Kidney epithelial cell (primary cell): ENCODE measurements around the gene PBX4. TPM values are rescaled to one million over a fixed set of nuclear protein-coding genes. Genes with fewer than 3 reads are reported as not detected.
"Not testable (repeated sequence)": the region's sequence is repeated elsewhere in the genome, so short reads cannot be mapped to it uniquely, and the experiment has no call there.

ENCODE experiments used
- DNase-seq: peaks from one replicate; pipeline ENCODE4 v3.0.0-alpha.2; 2010; ENCODE audit warnings: low read depth
- H3K27me3 ChIP-seq: 2 replicates; pipeline ENCODE4 v1.6.0; 2011; ENCODE audit warnings: low read length; ENCODE audit not compliant: control insufficient read depth, insufficient read depth
- H3K36me3 ChIP-seq: 2 replicates; pipeline ENCODE4 v1.5.1; 2011; ENCODE audit warnings: low read length; ENCODE audit not compliant: control insufficient read depth, insufficient read depth
- H3K4me3 ChIP-seq: 2 replicates; pipeline ENCODE4 v1.5.1; 2011; ENCODE audit warnings: low read depth, mild to moderate bottlenecking, control low read depth, low read length
- total RNA-seq: library from RNA; depleted of rRNA; stranded (reverse); fragments of >200 nt; gene quantifications from 2 replicates; pipeline ENCODE4 v1.2.3, GENCODE V29; 2015
- TF ChIP-seq, protein P1 (sequence below): IDR thresholded peaks from 2 replicates; pipeline ENCODE4 v1.5.1; 2011; ENCODE audit warnings: mild to moderate bottlenecking, moderate library complexity, low read length, control low read depth, inconsistent platforms; ENCODE audit not compliant: insufficient read depth, poor library complexity, severe bottlenecking

The PBX4 gene
- total RNA-seq, 1 donor from 2014 or later, result 1.7 TPM

DNA sequence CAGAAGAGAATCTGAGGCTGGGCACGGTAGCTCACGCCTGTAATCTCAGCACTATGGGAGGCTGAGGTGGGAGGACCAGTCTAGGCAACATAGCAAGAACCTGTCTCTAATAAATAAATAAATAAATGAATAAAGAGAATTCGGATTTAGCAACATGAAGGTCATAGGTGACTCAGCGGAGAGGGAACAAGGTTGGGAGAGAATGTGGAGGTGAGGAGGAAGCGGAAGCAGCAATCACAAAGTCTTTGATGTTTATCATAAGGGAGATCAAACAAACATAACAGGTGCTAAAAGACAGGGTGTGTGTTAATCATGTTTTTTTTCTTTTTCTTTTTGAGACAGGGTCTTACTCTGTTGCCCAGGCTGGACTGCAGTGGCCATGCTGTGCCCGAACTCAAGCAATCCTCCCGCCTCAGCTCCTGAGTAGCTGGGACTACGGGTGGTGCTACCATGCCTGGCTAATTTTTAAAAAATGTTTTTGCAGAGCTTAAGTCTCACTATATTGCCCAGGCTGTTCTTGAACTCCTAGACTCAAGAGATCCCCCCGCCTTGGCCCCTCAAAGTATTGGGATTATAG lies 16.3 kb downstream of the PBX4 start:
- TF ChIP-seq, protein P1, sequence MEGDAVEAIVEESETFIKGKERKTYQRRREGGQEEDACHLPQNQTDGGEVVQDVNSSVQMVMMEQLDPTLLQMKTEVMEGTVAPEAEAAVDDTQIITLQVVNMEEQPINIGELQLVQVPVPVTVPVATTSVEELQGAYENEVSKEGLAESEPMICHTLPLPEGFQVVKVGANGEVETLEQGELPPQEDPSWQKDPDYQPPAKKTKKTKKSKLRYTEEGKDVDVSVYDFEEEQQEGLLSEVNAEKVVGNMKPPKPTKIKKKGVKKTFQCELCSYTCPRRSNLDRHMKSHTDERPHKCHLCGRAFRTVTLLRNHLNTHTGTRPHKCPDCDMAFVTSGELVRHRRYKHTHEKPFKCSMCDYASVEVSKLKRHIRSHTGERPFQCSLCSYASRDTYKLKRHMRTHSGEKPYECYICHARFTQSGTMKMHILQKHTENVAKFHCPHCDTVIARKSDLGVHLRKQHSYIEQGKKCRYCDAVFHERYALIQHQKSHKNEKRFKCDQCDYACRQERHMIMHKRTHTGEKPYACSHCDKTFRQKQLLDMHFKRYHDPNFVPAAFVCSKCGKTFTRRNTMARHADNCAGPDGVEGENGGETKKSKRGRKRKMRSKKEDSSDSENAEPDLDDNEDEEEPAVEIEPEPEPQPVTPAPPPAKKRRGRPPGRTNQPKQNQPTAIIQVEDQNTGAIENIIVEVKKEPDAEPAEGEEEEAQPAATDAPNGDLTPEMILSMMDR, result no peak
- DNase-seq, result no peak

DNA sequence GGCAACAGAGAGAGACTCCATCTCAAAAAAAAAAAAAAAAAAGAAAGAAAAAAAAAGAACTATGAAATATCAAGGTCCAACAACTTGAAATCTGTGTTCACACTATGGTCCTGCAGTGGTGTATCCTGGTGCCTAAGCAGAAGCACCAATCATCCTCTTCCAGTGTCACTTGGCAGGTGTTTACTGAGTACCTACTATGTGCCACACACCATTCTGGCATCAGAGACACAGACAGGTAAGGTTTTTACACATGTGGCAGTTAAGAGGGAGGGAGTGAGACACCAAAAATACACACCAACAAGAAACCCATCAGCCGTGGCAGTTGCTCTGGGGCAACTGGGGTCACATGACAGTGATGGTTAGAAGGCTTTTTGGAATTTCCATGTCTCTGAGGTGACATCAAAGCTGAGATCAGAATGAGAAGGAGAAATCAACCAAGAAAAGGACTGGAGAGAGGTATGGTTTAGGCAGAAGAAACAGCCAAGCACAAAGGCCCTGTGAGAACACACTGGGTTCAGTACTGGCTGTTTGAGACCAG lies 17.6 kb downstream of the PBX4 start:
- no peaks in the 10 kb centered on the region for H3K36me3 ChIP-seq
- TF ChIP-seq, protein P1, result no peak
- no peak overlapping the region for H3K4me3 ChIP-seq
- H3K27me3 ChIP-seq, result no peaks in the 10 kb centered on the region
- DNase-seq, result no peak

More for the DNA sequence above, 16.3 kb downstream of the PBX4 start:
- Histone ChIP-seq H3K36me3 (no peaks in the 10 kb centered on the region), H3K27me3 (no peaks in the 10 kb centered on the region), H3K4me3 (no peak overlapping the region)

DNA sequence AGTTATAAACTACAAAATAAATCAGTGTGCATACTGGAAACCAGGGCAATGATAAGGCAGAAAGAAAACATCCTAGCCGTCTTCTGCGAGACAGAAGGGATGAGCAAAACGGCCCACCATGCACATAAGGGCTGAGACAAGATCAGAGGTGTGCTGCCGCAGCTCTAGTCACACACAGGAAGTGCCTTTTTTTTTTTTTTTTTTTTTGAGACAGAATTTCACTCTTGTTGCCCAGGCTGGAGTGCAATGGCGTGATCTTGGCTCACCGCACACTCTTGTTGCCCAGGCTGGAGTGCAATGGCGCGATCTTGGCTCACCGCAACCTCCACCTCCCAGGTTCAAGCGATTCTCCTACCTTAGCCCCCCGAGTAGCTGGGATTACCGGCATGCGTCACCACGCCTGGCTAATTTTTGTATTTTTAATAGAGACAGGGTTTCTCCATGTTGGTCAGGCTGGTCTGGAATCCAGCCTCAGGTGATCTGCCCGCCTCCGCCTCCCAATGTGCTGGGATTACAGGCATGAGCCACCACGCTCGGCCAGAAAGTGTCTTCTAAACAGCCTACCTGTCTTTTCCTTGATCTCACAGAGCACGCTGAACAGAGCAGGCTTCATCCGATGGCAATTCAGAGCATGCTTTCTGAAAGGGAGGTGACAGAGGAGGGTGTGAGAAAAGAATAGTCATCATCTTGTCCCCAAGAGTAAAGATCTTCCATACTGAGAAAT lies 19.6 kb downstream of the PBX4 start:
- not testable (repeated sequence) for H3K27me3 ChIP-seq, H3K36me3 ChIP-seq, DNase-seq, H3K4me3 ChIP-seq

DNA sequence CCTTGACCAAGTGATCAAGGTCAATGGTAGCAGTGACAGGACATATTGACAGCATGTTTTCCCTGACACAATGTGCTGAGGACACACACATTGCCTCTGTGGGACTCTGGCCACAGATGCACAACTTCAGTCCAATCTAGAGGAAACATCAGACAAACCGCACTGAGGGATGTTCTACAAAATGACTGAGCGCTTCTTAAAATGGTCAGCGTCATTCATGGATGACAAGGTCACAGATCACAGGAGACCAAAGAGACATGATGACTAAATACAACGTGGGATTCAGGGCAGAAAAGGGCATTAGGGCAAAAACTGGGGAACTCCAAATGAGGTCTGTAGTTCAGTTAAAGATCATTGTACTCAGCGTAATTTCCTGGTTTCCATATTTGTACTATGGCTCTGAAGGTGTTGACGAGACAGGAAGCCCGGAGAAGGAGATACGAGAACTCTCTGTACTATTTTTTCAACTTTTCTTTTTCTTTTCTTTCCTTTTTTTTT lies 20.6 kb downstream of the PBX4 start:
- Histone ChIP-seq H3K27me3 (no peaks in the 10 kb centered on the region), H3K4me3 (no peak overlapping the region), H3K36me3 (no peaks in the 10 kb centered on the region)
- TF ChIP-seq, protein P1, result no peak
- DNase-seq, result no peak

DNA sequence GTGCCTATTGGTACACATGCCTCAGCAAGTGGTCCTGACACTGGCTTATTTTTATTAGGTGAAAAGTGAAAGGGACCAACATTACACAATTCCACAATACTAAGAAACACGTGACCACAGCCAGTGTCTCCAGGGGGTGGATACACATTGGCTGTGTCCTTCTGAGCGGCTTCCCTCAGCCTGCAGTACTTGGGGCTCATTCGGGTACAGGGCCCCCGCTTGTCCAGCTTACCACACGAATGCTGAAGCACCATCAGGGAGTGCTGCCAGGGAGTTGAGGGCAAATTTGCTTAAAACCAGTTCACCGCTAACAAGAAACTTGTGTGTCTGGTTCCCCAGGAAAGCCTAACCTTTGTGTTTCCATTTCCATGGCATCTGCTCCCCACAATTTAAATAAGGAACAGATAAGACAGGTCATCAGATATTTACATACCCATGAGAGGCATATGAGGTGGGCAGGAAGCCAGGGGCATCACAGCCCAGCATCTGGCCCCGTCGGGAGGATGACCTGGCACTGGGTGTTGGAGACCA lies 23.3 kb downstream of the PBX4 start:
- TF ChIP-seq, protein P1, result no peak
- no peaks in the 10 kb centered on the region for H3K36me3 ChIP-seq
- no peak overlapping the region for H3K4me3 ChIP-seq
- no peak for DNase-seq
- no peaks in the 10 kb centered on the region for H3K27me3 ChIP-seq

DNA sequence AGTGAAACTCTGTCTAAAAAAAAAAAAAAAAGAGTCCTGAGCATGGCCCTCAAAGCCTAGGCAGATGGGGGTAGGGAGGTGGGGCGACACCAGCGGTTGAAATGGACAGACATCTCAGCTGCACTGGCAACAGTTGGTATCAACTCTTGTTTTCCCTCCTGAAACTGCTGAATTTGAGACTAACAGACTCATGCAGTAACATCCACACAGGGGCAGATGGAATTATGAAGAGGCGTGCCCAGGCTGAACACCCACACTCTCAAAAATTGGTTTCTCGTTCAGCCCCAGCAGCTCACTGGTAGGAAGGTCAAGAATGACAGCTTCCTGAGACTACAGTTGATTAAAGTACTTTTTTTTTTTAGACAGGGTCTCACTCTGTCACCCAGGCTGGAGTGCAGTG lies 24.1 kb downstream of the PBX4 start:
- TF ChIP-seq, protein P1, result no peak
- no peaks in the 10 kb centered on the region for H3K36me3 ChIP-seq
- DNase-seq, result no peak
- H3K4me3 ChIP-seq, result no peak overlapping the region
- no peaks in the 10 kb centered on the region for H3K27me3 ChIP-seq
